Erythroblast (primary cell): ENCODE results near the gene GALNT6.

Experiments used
- GATA1 ChIP-seq: IDR thresholded peaks from 2 replicates; pipeline ENCODE4 v1.6.1; 2011; ENCODE audit warnings: low read depth, mild to moderate bottlenecking, control low read depth, low read length, moderate library complexity
- POLR2A ChIP-seq: IDR thresholded peaks from 2 replicates; pipeline ENCODE4 v1.6.1; 2011; ENCODE audit warnings: mild to moderate bottlenecking, low read length

DNA sequence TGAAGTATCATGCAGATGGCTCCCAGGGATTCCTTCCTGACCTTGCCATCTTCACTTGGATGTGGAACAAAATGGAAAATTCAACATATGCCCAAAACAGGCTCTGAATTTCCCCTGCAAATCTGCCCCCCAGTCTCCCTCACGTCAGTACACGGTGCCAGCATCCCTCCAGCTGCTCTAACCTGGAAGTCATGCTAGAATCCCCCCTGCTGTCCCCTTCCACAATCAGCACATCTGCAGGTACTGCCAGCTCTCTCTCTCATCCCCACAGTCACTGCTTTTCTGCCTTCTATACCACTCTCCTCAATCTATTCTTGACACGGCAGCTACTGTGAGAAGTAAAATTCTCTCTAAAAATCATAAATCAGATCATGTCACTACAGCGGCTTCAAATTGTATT is 21.6 kb downstream of the GALNT6 start:
- TF ChIP-seq POLR2A (no peak), GATA1 (no peak)
